Fibroblast of the aortic adventitia (primary cell): Measurements from ENCODE around the gene PARD3B. TPM values are rescaled to one million over a fixed set of nuclear protein-coding genes. Genes with fewer than 3 reads are reported as not detected.

Experiments
- DNase-seq: peaks from one replicate; pipeline ENCODE4 v3.0.0-alpha.2; 2010; ENCODE audit warnings: low read depth
- H3K4me3 ChIP-seq: 2 replicates; pipeline ENCODE4 v1.5.1; 2011; ENCODE audit warnings: low read depth, mild to moderate bottlenecking, control low read depth, low read length, moderate library complexity
- total RNA-seq: library from RNA; depleted of rRNA; stranded (reverse); fragments of >200 nt; gene quantifications from 2 replicates; pipeline ENCODE4 v1.2.3, GENCODE V29; 2012; ENCODE audit warnings: low replicate concordance
- TF ChIP-seq, protein P1 (sequence below): IDR thresholded peaks from 2 replicates; pipeline ENCODE4 v1.5.1; 2011; ENCODE audit warnings: mild to moderate bottlenecking, low read length, control low read depth, inconsistent platforms; ENCODE audit not compliant: insufficient read depth

The PARD3B gene
- total RNA-seq, 1 donor = 15.9 TPM

DNA sequence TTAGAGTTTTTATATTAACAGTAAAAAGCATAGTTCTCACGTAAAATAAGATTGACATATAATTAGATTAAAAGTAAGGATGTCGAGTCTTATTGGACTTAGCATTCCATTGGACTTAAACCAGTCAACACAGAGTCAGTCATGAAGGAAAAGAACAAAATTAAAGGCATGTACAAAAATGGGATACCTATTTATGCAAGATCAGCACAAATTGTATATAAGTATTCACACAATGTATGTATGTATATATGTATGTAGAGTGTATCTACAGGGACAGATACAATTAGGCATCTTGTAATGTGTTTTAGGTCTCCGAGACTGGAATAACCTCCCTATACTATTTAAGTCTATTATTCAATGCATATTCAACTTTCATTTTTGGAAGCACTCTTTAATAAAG is 419.1 kb downstream of the PARD3B start:
- TF ChIP-seq, protein P1, sequence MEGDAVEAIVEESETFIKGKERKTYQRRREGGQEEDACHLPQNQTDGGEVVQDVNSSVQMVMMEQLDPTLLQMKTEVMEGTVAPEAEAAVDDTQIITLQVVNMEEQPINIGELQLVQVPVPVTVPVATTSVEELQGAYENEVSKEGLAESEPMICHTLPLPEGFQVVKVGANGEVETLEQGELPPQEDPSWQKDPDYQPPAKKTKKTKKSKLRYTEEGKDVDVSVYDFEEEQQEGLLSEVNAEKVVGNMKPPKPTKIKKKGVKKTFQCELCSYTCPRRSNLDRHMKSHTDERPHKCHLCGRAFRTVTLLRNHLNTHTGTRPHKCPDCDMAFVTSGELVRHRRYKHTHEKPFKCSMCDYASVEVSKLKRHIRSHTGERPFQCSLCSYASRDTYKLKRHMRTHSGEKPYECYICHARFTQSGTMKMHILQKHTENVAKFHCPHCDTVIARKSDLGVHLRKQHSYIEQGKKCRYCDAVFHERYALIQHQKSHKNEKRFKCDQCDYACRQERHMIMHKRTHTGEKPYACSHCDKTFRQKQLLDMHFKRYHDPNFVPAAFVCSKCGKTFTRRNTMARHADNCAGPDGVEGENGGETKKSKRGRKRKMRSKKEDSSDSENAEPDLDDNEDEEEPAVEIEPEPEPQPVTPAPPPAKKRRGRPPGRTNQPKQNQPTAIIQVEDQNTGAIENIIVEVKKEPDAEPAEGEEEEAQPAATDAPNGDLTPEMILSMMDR = no peak
- H3K4me3 ChIP-seq = no peak overlapping the region
- no peak for DNase-seq

DNA sequence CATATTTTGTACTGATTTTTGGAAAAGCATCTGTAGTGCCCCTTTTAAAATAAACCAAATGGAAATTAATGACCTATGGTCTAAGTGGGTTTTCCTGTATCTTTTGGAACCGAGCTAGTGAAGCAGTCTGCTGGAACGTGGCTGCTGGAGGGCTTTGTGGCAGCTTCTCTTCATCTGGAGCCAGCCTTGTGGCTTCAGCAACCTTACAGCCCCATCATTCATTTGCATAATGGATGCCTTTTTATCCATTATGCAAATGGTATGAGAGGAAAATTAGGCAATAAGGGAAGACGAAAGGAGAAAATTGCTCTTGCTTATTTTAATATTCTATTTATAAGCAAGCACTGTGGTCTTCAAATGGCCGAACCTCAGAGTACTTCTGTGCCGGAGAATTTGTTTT is 421.0 kb downstream of the PARD3B start:
- TF ChIP-seq, protein P1 = no peak
- H3K4me3 ChIP-seq = no peak overlapping the region
- no peak for DNase-seq

DNA sequence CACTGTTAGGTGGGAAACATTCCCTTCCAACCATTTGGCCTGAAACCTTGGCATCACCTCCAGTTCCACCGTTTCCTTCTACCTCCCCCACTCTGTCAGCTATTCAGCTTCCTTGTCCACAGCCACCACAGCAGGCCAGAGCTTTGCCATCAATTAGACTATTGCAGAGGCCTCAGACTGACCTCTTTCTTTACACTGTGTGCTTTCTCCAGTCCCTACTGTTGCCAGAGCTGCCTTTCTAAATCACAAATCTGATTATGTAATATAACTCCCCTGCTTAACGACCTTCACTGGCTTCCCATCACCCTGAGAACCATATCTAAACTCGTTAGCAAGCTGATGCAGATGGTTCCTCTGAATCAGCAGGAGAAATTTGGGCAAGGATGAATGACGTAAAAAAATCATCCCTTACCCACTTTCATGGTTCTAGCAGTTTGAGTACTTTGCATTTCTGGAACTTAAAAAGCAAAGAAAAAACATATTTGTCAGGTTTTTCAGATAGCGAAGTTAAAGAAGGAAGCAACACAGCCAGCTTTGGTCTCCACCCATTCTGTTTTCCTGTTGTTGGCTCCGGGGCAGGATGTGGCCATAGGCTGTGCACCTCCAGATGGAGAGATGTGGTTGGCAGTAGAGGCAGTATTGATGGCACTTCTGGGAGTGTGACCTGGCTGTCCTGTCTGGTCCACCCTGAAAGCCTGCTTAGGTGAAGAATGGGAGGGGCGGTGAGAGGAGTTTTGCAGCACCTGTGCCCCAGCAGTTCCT is 422.1 kb downstream of the PARD3B start:
- no peak for DNase-seq

DNA sequence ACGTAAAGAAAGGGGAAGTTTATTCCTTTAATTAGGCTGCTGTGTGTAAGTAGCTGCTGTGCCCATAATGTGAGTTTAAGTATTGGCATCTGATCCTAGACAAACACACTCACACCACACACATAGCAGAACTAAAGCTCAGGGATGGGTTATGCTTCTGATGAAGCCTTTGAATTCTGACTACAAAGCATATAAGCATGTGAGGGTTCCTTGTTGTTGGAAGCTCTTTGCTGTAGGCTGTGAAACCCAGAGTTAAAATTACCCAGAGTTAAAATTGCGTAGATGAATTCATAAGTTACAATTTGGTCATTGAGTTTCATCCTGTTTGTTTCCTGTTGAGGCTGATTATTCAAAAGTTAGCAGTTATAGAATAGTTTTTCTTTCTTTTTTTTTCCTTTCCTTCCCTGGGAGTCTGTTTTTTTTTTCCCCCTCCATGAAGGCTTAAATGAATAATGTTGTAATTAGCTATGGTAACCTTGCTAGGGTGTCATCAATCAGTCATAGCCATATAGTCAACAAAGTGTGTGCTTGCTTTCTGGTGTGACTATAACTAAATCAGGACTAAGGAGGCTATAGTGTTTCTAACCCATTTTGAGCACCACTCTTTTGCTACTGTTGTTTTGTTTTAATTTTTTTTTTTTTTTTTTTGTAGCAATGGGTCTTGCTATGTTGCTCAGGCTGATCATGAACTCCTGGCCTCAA is 426.1 kb downstream of the PARD3B start:
- H3K4me3 ChIP-seq = no peak overlapping the region
- no peak for DNase-seq
- TF ChIP-seq, protein P1 = no peak

More for the DNA sequence above, 422.1 kb downstream of the PARD3B start:
- TF ChIP-seq, protein P1 = no peak
- H3K4me3 ChIP-seq = no peak overlapping the region

DNA sequence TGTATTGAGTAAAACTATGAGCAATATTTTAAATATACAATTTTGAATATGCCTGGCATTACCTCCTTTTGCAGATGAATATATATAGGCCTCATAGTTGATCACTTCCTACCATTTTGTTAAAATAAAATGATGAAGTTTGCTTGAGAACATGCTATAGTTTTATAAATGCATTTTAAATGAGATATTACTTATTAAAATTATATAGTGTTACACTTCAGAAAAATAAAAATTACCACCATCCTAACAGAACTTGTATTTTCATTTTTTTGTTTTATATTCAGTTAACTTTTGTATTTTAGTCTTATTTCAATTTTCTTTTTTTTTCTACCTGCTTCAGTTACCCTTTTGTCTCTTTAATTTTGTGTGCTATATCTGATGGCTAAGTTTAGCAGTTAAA is 426.9 kb downstream of the PARD3B start:
- TF ChIP-seq, protein P1 = no peak
- DNase-seq = no peak
- no peak overlapping the region for H3K4me3 ChIP-seq

DNA sequence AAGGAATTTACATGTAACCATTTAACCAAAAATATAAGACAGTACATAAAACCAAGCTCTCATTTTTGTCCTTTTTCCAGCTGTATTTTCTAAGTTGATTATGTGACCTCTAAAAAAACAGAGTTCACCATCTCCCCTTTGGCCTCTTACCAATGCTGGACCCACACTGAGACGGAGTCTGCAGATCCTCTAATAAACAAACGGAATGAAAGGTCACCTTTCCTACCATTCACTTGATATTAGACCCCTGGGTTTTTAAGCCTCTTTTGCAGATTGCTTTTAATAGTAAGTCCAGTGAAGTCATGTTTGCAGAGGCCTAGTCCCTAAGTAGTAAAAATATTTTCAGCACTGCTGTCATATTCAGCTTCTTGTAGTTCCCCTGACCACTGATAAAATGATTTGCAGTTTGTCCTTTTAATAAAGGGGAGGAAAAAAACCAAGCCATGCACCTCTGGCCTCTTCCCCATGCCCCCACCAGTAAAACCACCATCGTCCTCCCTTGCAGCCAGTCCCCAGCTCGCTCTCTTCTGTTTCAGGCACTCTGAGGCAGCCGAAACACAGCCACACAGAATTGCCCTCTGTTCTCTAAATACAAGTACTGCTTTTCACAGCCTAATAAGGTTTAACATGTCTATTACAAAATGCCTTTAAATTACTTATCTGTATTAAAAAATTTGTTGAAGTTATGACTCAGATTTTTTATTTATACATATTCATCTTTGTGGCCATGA is 427.5 kb downstream of the PARD3B start:
- TF ChIP-seq, protein P1 = no peak
- DNase-seq = no peak
- H3K4me3 ChIP-seq = no peak overlapping the region
